ENCODE measurements around the gene GATA6. TPM values are rescaled to one million over a fixed set of nuclear protein-coding genes. Genes with fewer than 3 reads are reported as not detected.
A peak's percentile ranks its signal among the peaks of the same experiment; 100 is the strongest.

GATA6 gene
- total RNA-seq (2014; rRNA removed; shearing (Covaris generic)) = 0.69 and 1.1 TPM in 2 replicates

GRCh38 chr18:22169011-22169888 is at the start of gene GATA6:
Gene GATA6, plus strand, starts transcription at chr18:22169589. Its CDS starts 1,556 bp downstream, at chr18:22171145.
- Histone ChIP-seq H3K27ac (peak within 1 kb of the TSS; percentile 19; the same call in 1 of the 2 replicates), H3K9me3 (replicated peaks) (no peaks in the 10 kb centered on the region), H3K36me3 (no peaks in the 10 kb centered on the region), H3K27me3 (no peaks in the 10 kb centered on the region), H3K4me3 (peak within 1 kb of the TSS; percentile 64), H3K4me1 (no peaks in the 10 kb centered on the region)
- DNase-seq = peak; percentile 49 to 62

GRCh38 chr18:22124970-22125369 is 44.4 kb upstream of the GATA6 start:
- H3K27me3 ChIP-seq = no peaks in the 10 kb centered on the region
- H3K4me3 ChIP-seq = no peak overlapping the region
- H3K9me3 ChIP-seq (replicated peaks) = no peaks in the 10 kb centered on the region
- H3K27ac ChIP-seq = no peak overlapping the region
- no peaks in the 10 kb centered on the region for H3K4me1 ChIP-seq
- H3K36me3 ChIP-seq = no peaks in the 10 kb centered on the region
- DNase-seq = no peak

- no peak overlapping the region for H3K4me3 ChIP-seq
- H3K36me3 ChIP-seq = no peaks in the 10 kb centered on the region
- H3K27ac ChIP-seq = no peak overlapping the region
- H3K9me3 ChIP-seq (replicated peaks) = no peaks in the 10 kb centered on the region
- H3K4me1 ChIP-seq = no peaks in the 10 kb centered on the region
- DNase-seq = no peak
- no peaks in the 10 kb centered on the region for H3K27me3 ChIP-seq
Observed at GRCh38 chr18:22128954-22129353, 40.4 kb upstream of the GATA6 start.

- no peak for DNase-seq
Observed at GRCh38 chr18:22129778-22130177, 39.6 kb upstream of the GATA6 start.

GRCh38 chr18:22132258-22132657 is 37.1 kb upstream of the GATA6 start:
- Histone ChIP-seq H3K9me3 (replicated peaks) (no peaks in the 10 kb centered on the region), H3K4me3 (no peak overlapping the region), H3K27me3 (no peaks in the 10 kb centered on the region), H3K36me3 (no peaks in the 10 kb centered on the region), H3K4me1 (no peaks in the 10 kb centered on the region), H3K27ac (no peak overlapping the region)
- DNase-seq = no peak

More at GRCh38 chr18:22129778-22130177, 39.6 kb upstream of the GATA6 start:
- no peaks in the 10 kb centered on the region for H3K36me3 ChIP-seq
- H3K27me3 ChIP-seq = no peaks in the 10 kb centered on the region
- no peak overlapping the region for H3K4me3 ChIP-seq
- H3K9me3 ChIP-seq (replicated peaks) = no peaks in the 10 kb centered on the region
- no peak overlapping the region for H3K27ac ChIP-seq
- no peaks in the 10 kb centered on the region for H3K4me1 ChIP-seq

GRCh38 chr18:22132763-22133162 is 36.6 kb upstream of the GATA6 start:
- no peaks in the 10 kb centered on the region for H3K9me3 ChIP-seq (replicated peaks)
- no peak for DNase-seq
- H3K4me1 ChIP-seq = no peaks in the 10 kb centered on the region
- H3K27ac ChIP-seq = no peak overlapping the region
- no peaks in the 10 kb centered on the region for H3K27me3 ChIP-seq
- no peaks in the 10 kb centered on the region for H3K36me3 ChIP-seq
- no peak overlapping the region for H3K4me3 ChIP-seq

GRCh38 chr18:22136395-22136794 is 33.0 kb upstream of the GATA6 start:
- no peaks in the 10 kb centered on the region for H3K9me3 ChIP-seq (replicated peaks)
- no peaks in the 10 kb centered on the region for H3K36me3 ChIP-seq
- H3K4me3 ChIP-seq = no peak overlapping the region
- H3K27me3 ChIP-seq = no peaks in the 10 kb centered on the region
- H3K4me1 ChIP-seq = no peaks in the 10 kb centered on the region
- no peak overlapping the region for H3K27ac ChIP-seq
- peak; percentile 1 to 24 for DNase-seq

- DNase-seq = no peak
- Histone ChIP-seq H3K9me3 (replicated peaks) (no peaks in the 10 kb centered on the region), H3K4me1 (no peaks in the 10 kb centered on the region), H3K27ac (no peak overlapping the region), H3K4me3 (no peak overlapping the region), H3K27me3 (no peaks in the 10 kb centered on the region), H3K36me3 (no peaks in the 10 kb centered on the region)
Observed at GRCh38 chr18:22141211-22141610, 28.2 kb upstream of the GATA6 start.

GRCh38 chr18:22143347-22144340 is 25.7 kb upstream of the GATA6 start:
- Histone ChIP-seq H3K27ac (no peak overlapping the region), H3K4me1 (no peaks in the 10 kb centered on the region), H3K36me3 (no peaks in the 10 kb centered on the region), H3K9me3 (replicated peaks) (no peaks in the 10 kb centered on the region), H3K4me3 (no peak overlapping the region), H3K27me3 (no peaks in the 10 kb centered on the region)
- DNase-seq = no peak

GRCh38 chr18:22145160-22145559 is 24.2 kb upstream of the GATA6 start:
- Histone ChIP-seq H3K27me3 (no peaks in the 10 kb centered on the region), H3K36me3 (no peaks in the 10 kb centered on the region), H3K27ac (no peak overlapping the region), H3K4me3 (no peak overlapping the region), H3K4me1 (no peaks in the 10 kb centered on the region), H3K9me3 (replicated peaks) (no peaks in the 10 kb centered on the region)
- no peak for DNase-seq

- no peak overlapping the region for H3K27ac ChIP-seq
- DNase-seq = no peak
- no peak overlapping the region for H3K4me3 ChIP-seq
- no peaks in the 10 kb centered on the region for H3K36me3 ChIP-seq
- H3K4me1 ChIP-seq = no peaks in the 10 kb centered on the region
- no peaks in the 10 kb centered on the region for H3K9me3 ChIP-seq (replicated peaks)
- no peaks in the 10 kb centered on the region for H3K27me3 ChIP-seq
Observed at GRCh38 chr18:22149710-22150109, 19.7 kb upstream of the GATA6 start.

- Histone ChIP-seq H3K36me3 (no peaks in the 10 kb centered on the region), H3K9me3 (replicated peaks) (no peaks in the 10 kb centered on the region), H3K27ac (no peak overlapping the region), H3K27me3 (no peaks in the 10 kb centered on the region), H3K4me3 (no peak overlapping the region), H3K4me1 (no peaks in the 10 kb centered on the region)
- no peak for DNase-seq
Observed at GRCh38 chr18:22152093-22152492, 17.3 kb upstream of the GATA6 start.

GRCh38 chr18:22153428-22153827 is 16.0 kb upstream of the GATA6 start:
- H3K36me3 ChIP-seq = no peaks in the 10 kb centered on the region
- no peaks in the 10 kb centered on the region for H3K27me3 ChIP-seq
- DNase-seq = no peak
- no peaks in the 10 kb centered on the region for H3K4me1 ChIP-seq
- H3K4me3 ChIP-seq = no peak overlapping the region
- no peak overlapping the region for H3K27ac ChIP-seq
- H3K9me3 ChIP-seq (replicated peaks) = no peaks in the 10 kb centered on the region

- no peak for DNase-seq
- Histone ChIP-seq H3K36me3 (no peaks in the 10 kb centered on the region), H3K27me3 (no peaks in the 10 kb centered on the region)
Observed at GRCh38 chr18:22155584-22155983, 13.8 kb upstream of the GATA6 start.

GRCh38 chr18:22159014-22159413 is 10.4 kb upstream of the GATA6 start:
- Histone ChIP-seq H3K9me3 (replicated peaks) (no peaks in the 10 kb centered on the region), H3K4me3 (no peak overlapping the region)

More at GRCh38 chr18:22155584-22155983, 13.8 kb upstream of the GATA6 start:
- no peak overlapping the region for H3K4me3 ChIP-seq
- no peaks in the 10 kb centered on the region for H3K9me3 ChIP-seq (replicated peaks)
- H3K27ac ChIP-seq = no peak overlapping the region
- no peaks in the 10 kb centered on the region for H3K4me1 ChIP-seq

More at GRCh38 chr18:22159014-22159413, 10.4 kb upstream of the GATA6 start:
- Histone ChIP-seq H3K27ac (no peak overlapping the region), H3K4me1 (no peaks in the 10 kb centered on the region), H3K27me3 (no peaks in the 10 kb centered on the region), H3K36me3 (no peaks in the 10 kb centered on the region)
- DNase-seq = no peak

Data from SJCRH30 (cell line).